HEK293 (cell line): Measurements from ENCODE around the gene DUSP12.

Experiments
- CTCF ChIA-PET: fragments of 350-600 bp; formaldehyde crosslinking; extraction: SDS; loops from one replicate; lab custom pipeline; 2021; ENCODE audit warnings: antibody characterized with exemption; lab: Yijun Ruan, JAX
- POLR2A ChIA-PET: fragments of 300-600 bp; formaldehyde crosslinking; extraction: SDS; loops from one replicate; lab custom pipeline; 2020; ENCODE audit warnings: antibody characterized with exemption, inconsistent platforms; lab: Yijun Ruan, JAX
- H3K27ac ChIP-seq: fragments of 200-500 bp; sonication (Bioruptor generic); 2 replicates; pipeline ENCODE4 v1.5.1; 2014; ENCODE audit warnings: low read depth, low read length, control low read depth, inconsistent platforms; ENCODE audit errors: extremely low read depth
- H3K36me3 ChIP-seq, 2 experiments: fragments of 200-500 bp in 1 of 2; sonication (Bioruptor generic) in 1 of 2; 1 replicate in 1 of 2; 2 replicates in 1 of 2; pipeline ENCODE4 v1.5.1; 2014 to 2017; ENCODE audit warnings: inconsistent platforms in 2 of 2, low read length in 2 of 2; ENCODE audit not compliant: control insufficient read depth in 2 of 2, insufficient read depth in 1 of 2
- H3K4me1 ChIP-seq: fragments of 200-500 bp; sonication (Bioruptor generic); 2 replicates; pipeline ENCODE4 v1.5.1; 2014; ENCODE audit warnings: mild to moderate bottlenecking, low read length, inconsistent platforms; ENCODE audit not compliant: control insufficient read depth, insufficient read depth
- H3K4me3 ChIP-seq: 2 replicates; pipeline ENCODE4 v1.5.1; 2011; ENCODE audit warnings: low read depth, mild to moderate bottlenecking, control low read depth, low read length, moderate library complexity
- H3K9me3 ChIP-seq: fragments of 200-500 bp; sonication (Bioruptor generic); 2 replicates; pipeline ENCODE4 v1.5.1; 2014; ENCODE audit warnings: low read depth, low read length, inconsistent platforms; ENCODE audit not compliant: control insufficient read depth, insufficient read depth
- HOXC10 ChIP-seq: sonication (generic); formaldehyde crosslinking; IDR thresholded peaks from 2 replicates; pipeline ENCODE4 v1.8.1; 2023; ENCODE audit warnings: mild to moderate bottlenecking, missing genetic modification reagents
- KLF9 ChIP-seq: fragments of 450-650 bp; formaldehyde crosslinking; IDR thresholded peaks from 2 replicates; pipeline ENCODE4 v1.5.1; 2016; ENCODE audit warnings: missing biosample characterization, missing genetic modification characterization, low read depth
- PRDM2 ChIP-seq: fragments of 450-650 bp; formaldehyde crosslinking; IDR thresholded peaks from 2 replicates; pipeline ENCODE4 v1.5.1; 2016; ENCODE audit warnings: missing biosample characterization, missing genetic modification characterization, borderline replicate concordance
- YY2 ChIP-seq: fragments of 450-650 bp; formaldehyde crosslinking; IDR thresholded peaks from 2 replicates; pipeline ENCODE4 v1.5.1; 2016; ENCODE audit warnings: missing biosample characterization, missing genetic modification characterization
- ZBTB10 ChIP-seq: fragments of 450-650 bp; formaldehyde crosslinking; IDR thresholded peaks from 2 replicates; pipeline ENCODE4 v1.5.1; 2016; ENCODE audit warnings: missing biosample characterization, missing genetic modification characterization
- ZBTB49 ChIP-seq: fragments of 450-650 bp; formaldehyde crosslinking; IDR thresholded peaks from 2 replicates; pipeline ENCODE4 v1.5.1; 2016; ENCODE audit warnings: missing biosample characterization, missing genetic modification characterization, low read depth
- ZNF112 ChIP-seq: fragments of 450-650 bp; formaldehyde crosslinking; IDR thresholded peaks from 2 replicates; pipeline ENCODE4 v1.5.0; 2017; ENCODE audit warnings: missing biosample characterization, missing genetic modification characterization
- ZNF449 ChIP-seq: fragments of 450-650 bp; formaldehyde crosslinking; IDR thresholded peaks from 2 replicates; pipeline ENCODE4 v1.5.1; 2017; ENCODE audit warnings: missing biosample characterization, mild to moderate bottlenecking, missing genetic modification characterization, moderate library complexity
- ZNF521 ChIP-seq: fragments of 450-650 bp; formaldehyde crosslinking; IDR thresholded peaks from 2 replicates; pipeline ENCODE4 v1.5.1; 2017; ENCODE audit warnings: missing biosample characterization, mild to moderate bottlenecking, missing genetic modification characterization
- ZNF530 ChIP-seq: fragments of 450-650 bp; formaldehyde crosslinking; IDR thresholded peaks from 2 replicates; pipeline ENCODE4 v1.5.1; 2016; ENCODE audit warnings: low read depth, missing biosample characterization, missing genetic modification characterization
- ZNF548 ChIP-seq: fragments of 450-650 bp; formaldehyde crosslinking; IDR thresholded peaks from 2 replicates; pipeline ENCODE4 v1.5.1; 2016; ENCODE audit warnings: missing biosample characterization, missing genetic modification characterization
- ZNF624 ChIP-seq: fragments of 450-650 bp; formaldehyde crosslinking; IDR thresholded peaks from 2 replicates; pipeline ENCODE4 v1.5.1; 2017; ENCODE audit warnings: missing biosample characterization, missing genetic modification characterization
- ZNF692 ChIP-seq: fragments of 450-650 bp; formaldehyde crosslinking; IDR thresholded peaks from 2 replicates; pipeline ENCODE4 v1.5.1; 2016; ENCODE audit warnings: missing biosample characterization, missing genetic modification characterization

The DUSP12 gene

GRCh38 chr1:161805399-161806197, 56.0 kb downstream of the DUSP12 start:
- TF ChIP-seq ZNF449 (tag by site-specific recombination) = no peak
- TF ChIP-seq ZBTB10 (tag by site-specific recombination) = no peak
- TF ChIP-seq ZNF548 = no peak
- TF ChIP-seq HOXC10 (CRISPR knock-in tag) = no peak
- no peak for TF ChIP-seq ZBTB49 (tag by site-specific recombination)
- TF ChIP-seq ZNF530 = no peak
- no peak for TF ChIP-seq ZNF112 (tag by site-specific recombination)
- TF ChIP-seq PRDM2 (tag by site-specific recombination) = no peak
- no peak for TF ChIP-seq ZNF692 (tag by site-specific recombination)
- no peak for TF ChIP-seq ZNF624 (tag by site-specific recombination)
- no peak for TF ChIP-seq ZNF521 (tag by site-specific recombination)
- no peak for TF ChIP-seq YY2
- TF ChIP-seq KLF9 (tag by site-specific recombination) = no peak
- CTCF ChIA-PET = no interaction called here
- H3K4me3 ChIP-seq = no peak overlapping the region

More at GRCh38 chr1:161805399-161806197, 56.0 kb downstream of the DUSP12 start:
- POLR2A ChIA-PET = no interaction called here
- Histone ChIP-seq H3K27ac (no peak overlapping the region), H3K4me1 (no peaks in the 10 kb centered on the region), H3K36me3 (peaks cover 3 to 22% of the 10 kb centered on the region in 2 experiments; a peak in 2 of 3 replicates), H3K9me3 (no peaks in the 10 kb centered on the region)
